NCI-H460 (cell line): Measurements from ENCODE around the gene CCDC73. TPM values are rescaled to one million over a fixed set of nuclear protein-coding genes. Genes with fewer than 3 reads are reported as not detected.
"Not testable (repeated sequence)": the region's sequence is repeated elsewhere in the genome, so short reads cannot be mapped to it uniquely, and the experiment has no call there.

Experiments
- DNase-seq: peaks from one replicate; pipeline ENCODE4 v3.0.0-alpha.2; 2016; ENCODE audit warnings: low read depth; ENCODE audit errors: extremely low read depth
- total RNA-seq: library from RNA; depleted of rRNA; stranded (reverse); fragments of >200 nt; shearing (Covaris generic); gene quantifications from 2 replicates; pipeline ENCODE4 v1.2.3, GENCODE V29; 2014

CCDC73 gene
- total RNA-seq, 1 experiment from 2014 or later, result not detected

DNA sequence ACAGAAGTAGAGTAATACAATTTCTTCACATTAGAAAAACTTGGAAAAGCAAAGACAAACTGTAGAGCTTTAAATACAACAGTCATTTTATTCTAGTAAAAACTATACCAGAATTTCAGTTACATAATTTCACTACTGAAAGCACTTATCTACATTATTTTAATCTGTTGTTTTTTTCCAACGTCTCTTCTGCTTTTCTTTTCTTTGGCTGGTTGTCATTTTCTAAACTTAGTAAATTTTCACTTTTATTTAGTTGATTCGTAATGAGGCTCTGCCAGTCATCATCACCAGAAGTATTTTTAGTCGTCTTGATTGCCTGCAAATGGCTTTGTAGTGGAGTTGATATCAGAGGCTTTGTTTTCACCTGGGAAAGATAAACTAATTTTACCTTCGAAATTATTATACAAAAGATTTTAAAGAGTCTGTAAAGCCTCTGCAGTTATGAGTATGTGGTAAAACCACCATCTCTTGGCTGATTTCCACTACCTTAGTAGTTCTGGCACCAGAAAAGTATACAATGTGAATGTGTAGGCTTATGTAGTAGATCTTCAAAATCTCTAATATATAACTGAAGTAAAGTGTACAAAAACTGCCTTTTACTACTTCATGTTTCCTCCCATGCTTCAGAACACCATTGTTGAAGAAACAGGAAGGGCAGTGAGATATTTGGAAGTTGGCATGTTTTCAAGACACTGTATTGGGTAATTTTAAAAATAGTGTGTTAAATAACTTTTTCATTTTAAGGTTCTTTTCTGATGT lies 191.6 kb downstream of the CCDC73 start:
- DNase-seq, result no peak

DNA sequence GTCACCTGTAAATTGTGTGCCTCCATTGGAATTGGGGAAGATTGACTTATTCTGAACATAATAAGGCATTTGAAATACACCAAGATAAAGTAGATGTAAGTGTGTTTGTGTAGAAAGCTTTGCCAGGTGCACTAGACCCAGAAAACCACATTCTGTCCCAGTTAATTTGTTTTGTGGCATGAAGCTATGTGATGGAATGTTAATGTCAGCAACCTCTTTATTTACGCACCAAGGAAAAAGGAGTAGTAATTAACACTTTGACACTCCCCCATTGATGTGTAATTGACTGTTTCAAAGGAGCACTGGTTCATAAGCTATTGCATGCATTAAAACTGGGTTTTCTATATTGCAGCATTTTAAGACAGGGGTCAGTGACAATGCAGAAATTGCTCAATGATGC lies 196.5 kb downstream of the CCDC73 start:
- no peak for DNase-seq

DNA sequence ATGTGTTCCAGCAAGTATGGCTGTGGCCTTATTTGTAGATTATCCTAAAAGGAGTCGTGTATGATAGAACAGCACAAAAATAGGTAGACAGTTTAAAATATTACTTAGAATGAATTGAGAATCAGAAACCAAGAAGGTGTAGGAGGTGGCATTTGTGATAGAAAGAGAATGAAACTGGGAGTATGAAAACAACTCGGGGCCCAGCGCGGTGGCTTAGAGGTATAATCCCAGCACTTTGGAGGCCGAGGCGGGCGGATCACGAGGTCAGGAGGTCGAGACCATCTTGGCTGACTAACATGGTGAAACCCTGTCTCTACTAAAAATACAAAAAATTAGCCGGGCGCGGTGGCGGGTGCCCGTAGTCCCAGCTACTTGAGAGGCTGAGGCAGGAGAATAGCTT lies 198.3 kb downstream of the CCDC73 start:
- DNase-seq, result not testable (repeated sequence)

DNA sequence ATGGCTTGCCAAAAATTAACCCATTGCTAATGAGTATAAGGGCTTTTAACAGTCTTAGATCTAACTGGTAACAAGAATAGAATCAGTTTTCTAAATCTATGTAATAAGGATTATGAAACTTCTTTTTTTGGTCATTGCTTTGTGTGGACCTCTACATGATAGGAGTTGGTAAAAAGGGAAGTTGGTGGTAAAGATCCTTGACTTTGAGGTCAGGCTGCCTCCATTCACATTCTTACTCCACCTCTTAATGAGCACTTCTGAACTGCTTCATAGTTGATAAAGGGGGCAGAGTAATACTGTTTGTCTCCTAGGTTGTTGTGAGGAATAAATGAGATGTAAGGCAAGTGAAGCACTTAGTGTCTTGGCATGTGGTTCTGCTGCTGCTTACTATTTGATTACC lies 200.2 kb downstream of the CCDC73 start:
- no peak for DNase-seq

DNA sequence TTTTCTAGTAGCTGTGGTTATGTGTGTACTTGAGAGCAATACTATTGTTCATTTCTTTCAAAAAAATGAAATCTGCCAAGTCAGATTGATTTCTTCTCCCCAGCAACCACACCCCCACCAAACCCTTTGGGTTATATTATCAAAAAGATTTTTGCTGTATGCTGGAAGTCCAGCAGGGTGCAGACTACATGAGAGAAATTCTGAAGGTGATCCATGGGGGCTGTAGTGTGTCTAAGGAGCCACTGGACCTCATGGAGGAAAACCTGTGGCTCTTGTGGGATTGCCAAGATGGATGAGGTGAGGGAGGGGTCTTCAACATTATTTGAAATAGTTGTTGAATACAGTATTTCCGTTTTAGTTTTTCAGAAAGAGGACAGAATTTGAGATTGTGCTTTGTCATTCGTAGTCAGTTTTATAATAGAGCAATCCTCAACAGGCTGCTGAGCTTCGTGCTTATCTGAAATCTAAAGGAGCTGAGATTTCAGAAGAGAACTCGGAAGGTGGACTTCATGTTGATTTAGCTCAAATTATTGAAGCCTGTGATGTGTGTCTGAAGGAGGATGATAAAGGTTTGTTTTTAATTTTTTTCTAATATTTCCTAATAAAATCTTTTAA lies 207.8 kb downstream of the CCDC73 start:
- peak; percentile 15 for DNase-seq

DNA sequence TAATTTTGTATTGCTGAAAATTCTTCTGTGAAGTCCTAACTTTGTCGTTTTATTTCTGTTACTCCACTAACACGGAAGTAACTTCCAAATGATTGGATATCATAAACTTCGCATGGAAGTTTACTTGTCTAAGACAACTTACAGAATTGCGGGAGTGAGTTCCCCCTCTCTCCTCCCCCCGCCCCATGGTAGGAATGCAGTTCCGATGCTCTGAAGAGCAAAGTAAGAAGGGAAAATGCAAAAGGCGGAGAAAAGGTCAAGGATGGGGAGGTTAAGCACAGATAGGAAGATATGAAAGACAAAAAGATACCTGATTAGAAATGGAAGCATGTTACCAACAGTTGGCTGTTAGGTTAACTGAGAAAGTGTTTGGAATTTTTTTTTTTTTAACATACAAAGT lies 209.5 kb downstream of the CCDC73 start:
- DNase-seq, result no peak

DNA sequence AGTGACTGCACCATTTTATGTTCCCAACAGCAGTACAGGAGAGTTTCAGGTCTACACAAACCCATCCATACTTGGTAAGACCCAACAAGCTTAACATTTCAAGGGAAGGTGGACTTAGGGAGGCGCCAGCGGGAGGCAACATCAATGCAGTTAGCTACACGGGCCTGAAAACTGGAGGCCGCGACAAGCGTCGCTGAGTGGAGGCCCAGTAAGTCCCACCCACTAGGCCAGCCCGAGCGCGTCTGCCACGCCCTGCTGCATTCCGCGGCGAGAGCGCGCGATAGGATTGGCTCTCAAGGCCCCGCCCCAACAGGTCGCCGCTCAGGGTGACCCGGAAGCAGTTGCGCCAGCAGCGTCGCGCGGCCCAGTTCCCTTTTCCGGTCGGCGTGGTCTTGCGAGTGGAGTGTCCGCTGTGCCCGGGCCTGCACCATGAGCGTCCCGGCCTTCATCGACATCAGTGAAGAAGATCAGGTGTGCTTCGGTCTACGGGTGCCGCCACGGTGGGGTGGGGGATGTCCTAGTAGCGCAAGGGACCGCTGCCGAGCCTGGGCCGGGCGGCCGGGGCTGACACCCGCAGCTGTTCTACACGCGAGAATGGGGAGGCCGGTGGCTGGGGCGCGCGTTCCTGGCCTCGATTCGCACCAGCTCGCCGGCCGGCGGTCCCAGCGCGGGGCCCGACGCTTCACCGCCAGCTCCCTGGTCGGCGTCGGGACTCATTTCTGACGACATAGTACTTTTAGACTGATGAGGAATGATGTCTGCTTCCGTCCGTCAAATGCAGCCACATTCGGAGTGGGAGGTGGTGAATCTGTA lies 210.8 kb downstream of the CCDC73 start, which contains the start of gene EIF3M:
Gene EIF3M (plus strand): TSS at position 373 of the 813 bp plus-strand sequence. CDS start 57 bp downstream, at position 430.
- peak; percentile 91 for DNase-seq

DNA sequence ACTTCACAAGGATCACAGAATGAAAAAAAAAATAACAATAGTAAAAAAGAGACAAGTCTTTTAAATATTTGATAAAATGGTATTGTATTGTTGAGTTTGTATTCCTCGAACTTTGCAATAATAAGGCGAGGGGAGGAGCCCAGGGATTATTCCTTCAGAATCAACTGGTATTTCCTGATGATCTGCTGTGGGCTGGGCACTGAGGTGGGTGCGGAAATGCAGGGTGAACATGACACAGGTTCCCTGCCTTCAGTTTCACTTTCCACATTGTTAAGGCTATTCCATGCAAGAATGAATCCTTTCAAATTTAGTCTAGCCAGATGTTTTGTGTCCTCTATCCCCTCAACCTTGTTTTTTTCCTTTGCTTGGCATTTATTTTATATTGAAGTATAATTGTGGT lies 212.9 kb downstream of the CCDC73 start:
- DNase-seq, result no peak

DNA sequence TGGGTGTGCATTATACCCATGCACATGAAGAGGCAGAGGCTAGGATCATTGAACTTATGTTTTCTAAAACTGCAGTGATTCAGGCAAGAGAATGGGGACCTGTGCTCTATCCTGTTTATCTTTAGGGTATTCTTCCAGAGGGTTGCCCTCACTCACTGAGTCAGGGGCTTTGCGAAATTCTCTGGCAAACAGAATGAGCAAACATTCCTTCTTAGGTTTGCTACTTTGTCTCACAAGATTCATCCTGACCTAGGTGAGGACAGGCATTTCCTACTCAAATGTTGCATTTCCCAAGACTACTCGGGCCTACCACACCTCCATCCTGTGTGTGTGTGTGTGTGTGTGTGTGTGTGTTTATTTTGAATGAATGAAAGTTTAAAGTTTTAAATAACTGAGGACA lies 213.5 kb downstream of the CCDC73 start:
- no peak for DNase-seq

DNA sequence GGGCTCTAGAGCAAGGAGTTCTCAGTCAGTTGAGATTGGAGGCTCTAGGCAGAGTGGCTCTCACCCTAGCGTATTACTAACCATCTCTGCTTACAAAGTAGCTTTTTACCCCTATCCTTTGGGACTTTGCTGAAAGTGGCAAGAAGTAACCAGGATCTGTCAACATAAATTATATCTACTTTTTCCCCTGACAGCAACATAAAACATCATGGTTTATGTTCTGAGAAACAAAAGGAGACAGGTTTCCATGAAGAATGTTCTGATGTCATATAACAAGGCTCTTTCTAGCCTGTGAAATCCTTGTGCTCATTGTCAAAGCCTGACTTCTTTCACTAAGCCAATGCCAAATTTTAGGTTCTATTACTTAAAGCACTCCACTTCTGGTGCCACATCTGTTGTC lies 218.0 kb downstream of the CCDC73 start:
- no peak for DNase-seq

DNA sequence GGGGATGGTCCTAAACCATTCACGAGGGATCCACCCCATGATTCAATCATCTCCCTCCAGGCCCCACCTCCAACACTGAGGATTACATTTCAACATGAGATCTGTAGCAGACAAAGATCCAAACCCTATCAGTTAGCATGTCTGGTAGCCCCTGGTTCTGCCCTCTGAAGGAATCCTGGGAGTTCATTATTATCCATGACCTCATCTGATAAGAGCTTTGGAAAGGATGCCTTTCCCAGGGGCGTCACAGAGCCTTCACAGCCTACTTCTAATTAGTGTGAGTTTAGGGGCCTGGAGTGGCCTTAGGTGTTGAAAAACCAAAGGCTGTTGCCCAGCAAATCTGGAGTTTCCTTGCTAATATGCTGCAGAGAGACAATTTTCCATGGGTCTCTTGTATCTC lies 219.4 kb downstream of the CCDC73 start:
- DNase-seq, result no peak

DNA sequence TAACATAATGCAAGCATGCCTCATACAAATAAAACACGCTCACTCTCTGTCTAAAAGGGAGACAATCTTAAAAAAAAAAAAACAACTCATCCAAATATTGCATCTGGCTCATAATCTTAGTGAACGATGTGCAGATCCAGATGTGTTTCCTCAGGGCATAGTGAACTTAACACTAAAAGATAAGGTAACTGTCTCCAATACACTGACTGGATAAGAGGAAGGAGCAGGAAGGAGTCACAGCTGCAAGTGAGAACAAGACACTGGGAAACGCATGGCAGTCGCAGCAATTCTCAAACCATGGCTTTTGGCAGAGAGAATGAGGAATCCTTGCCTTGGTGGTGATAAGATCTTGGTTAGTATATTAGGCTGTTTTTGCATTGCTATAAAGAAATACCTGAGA lies 220.0 kb downstream of the CCDC73 start:
- no peak for DNase-seq

DNA sequence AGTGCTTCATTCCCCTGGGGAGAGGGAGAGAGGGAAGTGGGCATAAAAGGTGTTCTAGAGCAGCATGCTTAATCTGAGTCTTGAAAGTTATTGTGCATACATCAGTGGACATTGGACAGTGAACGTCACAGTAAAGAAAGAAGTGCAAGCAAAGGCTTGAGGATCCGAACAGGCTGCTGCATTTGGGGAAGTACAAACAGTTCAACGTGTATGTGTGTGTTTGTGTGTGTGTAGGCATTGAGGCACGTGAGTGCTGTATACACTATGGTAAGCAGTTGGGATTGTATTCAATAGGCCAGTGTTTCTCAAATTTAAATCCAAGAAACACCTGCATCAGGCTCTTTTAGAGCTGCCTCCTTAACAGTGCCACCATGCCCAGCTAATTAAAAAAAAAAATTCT lies 221.2 kb downstream of the CCDC73 start:
- DNase-seq, result no peak

DNA sequence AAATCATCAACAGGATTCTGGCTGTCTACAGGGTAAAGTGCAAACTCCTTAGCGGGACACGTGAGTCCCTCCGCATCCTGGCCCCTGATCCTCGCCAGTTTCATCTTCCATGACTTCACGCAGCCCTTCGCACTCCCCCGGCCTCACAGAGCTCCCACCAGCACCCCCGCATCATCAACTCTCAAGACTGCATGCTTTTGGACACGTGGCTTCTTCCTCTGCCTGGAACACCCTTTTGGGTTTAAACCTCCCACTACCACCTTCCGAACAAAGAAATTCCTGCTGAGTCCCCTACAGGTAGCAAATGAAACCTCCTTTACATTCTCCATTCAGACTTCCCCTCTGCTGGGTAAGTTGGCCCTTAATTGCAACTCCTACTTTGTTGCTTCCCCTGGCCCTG lies 223.4 kb downstream of the CCDC73 start:
- DNase-seq, result no peak

DNA sequence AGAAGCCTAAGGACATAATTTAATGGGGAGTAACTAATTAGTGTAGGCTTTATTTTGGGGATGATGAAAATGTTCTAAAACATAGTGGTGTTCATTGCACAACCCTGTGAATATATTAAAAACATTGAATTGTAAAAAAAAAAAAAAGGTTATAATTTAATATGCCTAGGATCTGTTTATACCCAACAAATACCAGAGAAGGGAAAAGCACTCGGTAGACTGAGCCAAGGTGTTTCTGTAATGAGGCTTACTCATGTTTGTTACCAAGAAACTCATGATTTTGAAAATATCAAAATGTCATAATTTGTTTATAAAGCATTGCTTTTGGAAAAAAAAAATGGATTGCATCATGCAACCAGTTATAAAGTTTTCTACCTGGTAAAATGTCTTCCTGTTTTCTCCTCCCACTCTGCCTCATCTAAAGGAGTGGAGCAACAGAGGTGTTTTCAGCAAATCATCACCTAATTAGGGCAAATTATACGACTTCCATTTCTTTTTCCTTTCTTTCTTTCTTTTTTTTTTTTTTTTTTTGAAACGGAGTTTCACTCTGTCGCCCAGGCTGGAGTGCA lies 225.1 kb downstream of the CCDC73 start:
- DNase-seq, result no peak

DNA sequence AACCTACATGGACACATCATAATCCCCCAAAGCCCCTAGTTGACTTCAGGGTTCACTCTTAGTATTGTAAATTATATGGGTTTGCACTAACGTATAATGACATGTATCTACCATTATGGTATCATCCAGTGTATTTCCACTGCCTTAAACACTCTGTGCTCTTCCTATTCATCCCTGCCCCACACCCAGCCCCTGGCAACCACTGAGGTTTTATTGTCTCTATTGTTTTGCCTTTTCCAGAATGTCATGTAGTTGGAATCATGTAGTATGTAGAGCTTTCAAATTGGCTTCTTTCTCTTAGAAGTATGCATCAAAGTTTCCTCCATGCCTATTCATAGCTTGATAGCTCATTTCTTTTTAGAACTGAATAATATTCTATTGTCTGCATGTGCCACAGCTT lies 227.3 kb downstream of the CCDC73 start:
- no peak for DNase-seq

DNA sequence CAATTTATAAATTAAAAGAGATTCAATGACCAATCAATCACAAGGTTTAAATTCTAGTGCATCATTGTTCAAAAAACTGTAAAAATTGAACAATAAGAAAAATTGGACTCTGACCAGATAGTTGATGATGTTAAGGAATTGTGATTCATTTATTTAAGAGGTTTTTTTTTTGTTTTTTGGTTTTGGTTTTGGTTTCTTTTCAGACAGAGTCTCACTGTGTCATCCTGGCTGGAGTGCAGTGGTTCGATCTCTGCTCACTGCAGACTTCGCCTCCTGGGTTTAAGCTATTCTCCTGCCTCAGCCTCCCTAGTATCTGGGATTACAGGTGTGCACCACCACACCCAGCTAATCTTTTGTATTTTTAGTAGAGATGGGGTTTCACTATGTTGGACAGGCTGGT lies 227.9 kb downstream of the CCDC73 start:
- no peak for DNase-seq

DNA sequence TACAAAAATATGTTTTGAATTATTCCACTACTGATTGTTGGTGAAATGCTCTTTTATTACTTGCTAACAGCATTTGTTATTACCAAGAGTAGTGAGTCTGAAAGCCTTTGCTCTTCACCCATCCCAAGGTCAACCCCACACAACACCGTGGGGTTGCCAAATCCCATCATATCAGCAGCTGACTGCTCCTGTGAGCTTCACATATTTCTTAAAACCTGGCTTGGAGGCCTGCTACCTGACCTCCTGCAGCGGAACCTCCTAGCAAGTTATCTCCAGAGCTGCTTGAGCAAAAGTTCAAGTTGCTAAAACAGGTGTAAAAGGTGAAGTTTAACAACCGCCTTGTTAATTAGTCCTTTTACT lies 230.9 kb downstream of the CCDC73 start:
- DNase-seq, result no peak

DNA sequence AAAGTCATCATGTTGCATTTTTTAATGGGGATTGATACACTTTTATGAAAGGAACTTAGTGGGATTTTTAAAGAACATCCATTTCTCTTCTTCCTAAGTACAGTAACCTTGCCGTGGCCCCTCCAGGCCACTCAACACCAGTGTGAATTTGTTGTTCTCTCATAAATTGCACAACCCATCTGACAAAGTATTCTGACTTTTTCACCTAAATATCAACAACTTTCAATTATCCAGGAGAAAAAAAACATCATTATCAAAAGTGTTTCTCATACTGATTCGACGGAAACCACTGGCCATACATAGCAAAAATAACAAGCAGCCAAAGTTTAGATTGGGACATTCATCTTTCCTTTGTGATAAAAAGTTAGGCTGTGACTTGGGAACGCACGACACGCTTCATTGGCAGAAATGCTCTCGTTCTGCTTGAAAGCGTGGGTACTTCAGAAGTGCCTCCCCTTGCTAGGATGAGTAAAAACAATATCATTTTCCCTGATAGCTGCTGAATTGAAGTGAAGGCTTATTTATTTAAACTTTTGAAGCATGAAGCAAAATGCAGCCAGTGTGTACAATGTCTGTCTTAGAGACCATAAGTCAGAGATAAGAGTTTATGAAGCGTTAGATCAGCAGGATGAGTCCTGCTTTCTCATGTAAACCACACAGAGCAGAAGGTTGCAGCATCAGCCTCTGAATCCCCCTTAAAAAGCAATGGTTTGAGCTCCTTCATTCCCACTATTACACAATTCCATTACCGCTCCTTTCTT lies 231.4 kb downstream of the CCDC73 start:
- DNase-seq, result no peak

DNA sequence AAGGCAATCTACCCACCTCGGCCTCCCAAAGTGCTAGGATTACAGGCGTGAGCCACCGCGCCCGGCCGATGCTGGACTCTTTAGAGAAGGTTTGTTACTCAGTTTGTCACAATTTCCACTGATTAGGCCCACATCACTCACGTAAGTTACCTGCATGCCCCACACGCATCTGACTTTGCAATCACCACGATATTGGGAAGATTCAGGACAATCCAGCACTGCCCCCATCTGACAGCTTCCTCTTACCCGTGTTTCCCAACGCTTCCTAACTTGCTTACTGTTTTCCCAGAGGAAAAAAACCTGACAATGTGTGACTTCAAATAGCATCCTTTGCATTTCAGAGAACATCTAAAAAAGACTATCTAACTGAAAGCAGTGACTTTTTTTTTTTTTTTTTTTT lies 232.6 kb downstream of the CCDC73 start:
- no peak for DNase-seq

DNA sequence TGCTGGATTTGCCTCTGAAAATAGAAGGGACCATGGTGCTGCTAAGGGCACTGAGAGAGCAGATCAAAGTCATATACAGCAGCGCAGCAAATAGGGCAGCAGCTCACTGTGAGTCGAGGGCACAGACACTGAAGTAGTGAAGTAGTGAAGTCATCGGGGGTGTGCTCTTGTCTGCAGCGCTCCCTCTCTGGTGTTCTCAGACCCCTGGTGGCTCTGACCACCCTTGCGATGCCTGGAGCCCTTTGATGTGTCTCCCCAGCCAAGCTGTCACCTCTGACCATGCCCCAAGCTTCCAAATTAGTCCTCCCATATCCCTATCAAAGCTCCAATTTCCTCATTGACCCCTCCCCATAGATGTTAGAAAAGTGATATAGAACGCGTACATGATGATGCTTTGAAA lies 238.6 kb downstream of the CCDC73 start:
- DNase-seq, result no peak
